ENCODE results near the gene APBA1.

Gene APBA1

GRCh38 chr9:69463497-69464068 is 208.6 kb downstream of the APBA1 start:
- TF ChIP-seq SIN3A (IDR thresholded peaks at IDR 0.05; ENCODE audit: borderline replicate concordance, insufficient read depth, low read length): no peak
- TF ChIP-seq POLR2AphosphoS5 (IDR thresholded peaks at IDR 0.05; ENCODE audit: low read depth, low read length): no peak
- no peak for TF ChIP-seq TAF1 (IDR thresholded peaks at IDR 0.05; ENCODE audit: borderline replicate concordance, insufficient read depth, low read length)
- TF ChIP-seq REST (IDR thresholded peaks at IDR 0.05; ENCODE audit: insufficient read depth in 1 of 2, low read depth in 2 of 2, low read length in 2 of 2): no peak
- TF ChIP-seq FOXP2 (optimal IDR thresholded peaks at IDR 0.05; ENCODE audit: borderline replicate concordance, extremely low read depth, extremely low read length, insufficient read depth): no peak

GRCh38 chr9:69462394-69462793 is 209.8 kb downstream of the APBA1 start:
- TF ChIP-seq SIN3A (IDR thresholded peaks at IDR 0.05; ENCODE audit: borderline replicate concordance, insufficient read depth, low read length): no peak
- no peak for TF ChIP-seq FOXP2 (optimal IDR thresholded peaks at IDR 0.05; ENCODE audit: borderline replicate concordance, extremely low read depth, extremely low read length, insufficient read depth)
- TF ChIP-seq POLR2AphosphoS5 (IDR thresholded peaks at IDR 0.05; ENCODE audit: low read depth, low read length): no peak
- TF ChIP-seq REST (IDR thresholded peaks at IDR 0.05; ENCODE audit: insufficient read depth in 1 of 2, low read depth in 2 of 2, low read length in 2 of 2): no peak
- no peak for TF ChIP-seq TAF1 (IDR thresholded peaks at IDR 0.05; ENCODE audit: borderline replicate concordance, insufficient read depth, low read length)

GRCh38 chr9:69461103-69461887 is 210.9 kb downstream of the APBA1 start:
- TF ChIP-seq REST (IDR thresholded peaks at IDR 0.05; ENCODE audit: insufficient read depth in 1 of 2, low read depth in 2 of 2, low read length in 2 of 2) (no peak), SIN3A (IDR thresholded peaks at IDR 0.05; ENCODE audit: borderline replicate concordance, insufficient read depth, low read length) (no peak), TAF1 (IDR thresholded peaks at IDR 0.05; ENCODE audit: borderline replicate concordance, insufficient read depth, low read length) (no peak), FOXP2 (optimal IDR thresholded peaks at IDR 0.05; ENCODE audit: borderline replicate concordance, extremely low read depth, extremely low read length, insufficient read depth) (no peak), POLR2AphosphoS5 (IDR thresholded peaks at IDR 0.05; ENCODE audit: low read depth, low read length) (no peak)

- TF ChIP-seq FOXP2 (optimal IDR thresholded peaks at IDR 0.05; ENCODE audit: borderline replicate concordance, extremely low read depth, extremely low read length, insufficient read depth) (no peak), POLR2AphosphoS5 (IDR thresholded peaks at IDR 0.05; ENCODE audit: low read depth, low read length) (no peak), REST (IDR thresholded peaks at IDR 0.05; ENCODE audit: insufficient read depth in 1 of 2, low read depth in 2 of 2, low read length in 2 of 2) (no peak), SIN3A (IDR thresholded peaks at IDR 0.05; ENCODE audit: borderline replicate concordance, insufficient read depth, low read length) (no peak), TAF1 (IDR thresholded peaks at IDR 0.05; ENCODE audit: borderline replicate concordance, insufficient read depth, low read length) (no peak)
Observed at GRCh38 chr9:69460012-69460411, 212.2 kb downstream of the APBA1 start.

Measured in PFSK-1 (cell line).